ENCODE results near the gene MEF2C. TPM values are rescaled to one million over a fixed set of nuclear protein-coding genes. Genes with fewer than 3 reads are reported as not detected.

The MEF2C gene
- total RNA-seq, 1 experiment from 2014 or later, result 1.7 TPM

DNA sequence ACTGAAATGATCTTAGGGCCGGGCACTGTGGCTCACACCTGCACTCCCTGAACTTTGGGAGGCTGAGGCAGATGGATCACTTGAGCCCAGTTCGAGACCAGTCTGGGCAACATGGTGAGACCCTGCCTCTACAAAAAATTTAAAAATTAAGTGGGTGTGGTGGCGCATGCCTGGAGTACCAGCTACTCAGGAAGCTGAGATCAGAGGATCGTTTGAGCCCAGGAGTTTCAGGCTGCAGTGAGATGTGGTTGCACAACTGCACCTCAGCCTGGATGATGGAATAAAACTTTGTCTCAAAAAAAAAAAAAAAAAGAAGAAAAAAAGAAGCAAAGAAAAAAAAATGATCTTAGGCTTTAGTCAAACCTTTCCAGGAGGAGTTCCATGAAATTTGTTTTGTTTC, 41.8 kb downstream of the MEF2C start:
- TF ChIP-seq RORB (CRISPR knock-in tag; IDR thresholded peaks at IDR 0.05), result no peak
- no peak for TF ChIP-seq ZNF317 (CRISPR knock-in tag; IDR thresholded peaks at IDR 0.05; ENCODE audit: borderline replicate concordance, low read depth)
- no peak for TF ChIP-seq CREB1 (CRISPR knock-in tag; IDR thresholded peaks at IDR 0.05)
- TF ChIP-seq, protein P1, sequence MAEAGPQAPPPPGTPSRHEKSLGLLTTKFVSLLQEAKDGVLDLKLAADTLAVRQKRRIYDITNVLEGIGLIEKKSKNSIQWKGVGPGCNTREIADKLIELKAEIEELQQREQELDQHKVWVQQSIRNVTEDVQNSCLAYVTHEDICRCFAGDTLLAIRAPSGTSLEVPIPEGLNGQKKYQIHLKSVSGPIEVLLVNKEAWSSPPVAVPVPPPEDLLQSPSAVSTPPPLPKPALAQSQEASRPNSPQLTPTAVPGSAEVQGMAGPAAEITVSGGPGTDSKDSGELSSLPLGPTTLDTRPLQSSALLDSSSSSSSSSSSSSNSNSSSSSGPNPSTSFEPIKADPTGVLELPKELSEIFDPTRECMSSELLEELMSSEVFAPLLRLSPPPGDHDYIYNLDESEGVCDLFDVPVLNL (CRISPR knock-in tag; IDR thresholded peaks at IDR 0.05; ENCODE audit: borderline replicate concordance, low read depth), result no peak
- TF ChIP-seq, protein P2, sequence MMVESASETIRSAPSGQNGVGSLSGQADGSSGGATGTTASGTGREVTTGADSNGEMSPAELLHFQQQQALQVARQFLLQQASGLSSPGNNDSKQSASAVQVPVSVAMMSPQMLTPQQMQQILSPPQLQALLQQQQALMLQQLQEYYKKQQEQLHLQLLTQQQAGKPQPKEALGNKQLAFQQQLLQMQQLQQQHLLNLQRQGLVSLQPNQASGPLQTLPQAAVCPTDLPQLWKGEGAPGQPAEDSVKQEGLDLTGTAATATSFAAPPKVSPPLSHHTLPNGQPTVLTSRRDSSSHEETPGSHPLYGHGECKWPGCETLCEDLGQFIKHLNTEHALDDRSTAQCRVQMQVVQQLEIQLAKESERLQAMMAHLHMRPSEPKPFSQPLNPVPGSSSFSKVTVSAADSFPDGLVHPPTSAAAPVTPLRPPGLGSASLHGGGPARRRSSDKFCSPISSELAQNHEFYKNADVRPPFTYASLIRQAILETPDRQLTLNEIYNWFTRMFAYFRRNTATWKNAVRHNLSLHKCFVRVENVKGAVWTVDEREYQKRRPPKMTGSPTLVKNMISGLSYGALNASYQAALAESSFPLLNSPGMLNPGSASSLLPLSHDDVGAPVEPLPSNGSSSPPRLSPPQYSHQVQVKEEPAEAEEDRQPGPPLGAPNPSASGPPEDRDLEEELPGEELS (CRISPR knock-in tag; IDR thresholded peaks at IDR 0.05), result no peak
- TF ChIP-seq PRRX2 (CRISPR knock-in tag; IDR thresholded peaks at IDR 0.05), result no peak
- CTCF ChIA-PET, result no interaction called here
- DNase-seq (ENCODE audit: low spot score) (no peak), ATAC-seq (no peak)
- no peak overlapping the region for H3K27ac Mint-ChIP-seq
- no peaks in the 10 kb centered on the region for H3K9me3 Mint-ChIP-seq
- peaks cover 9% of the 10 kb centered on the region for H3K4me1 Mint-ChIP-seq
- H3K36me3 Mint-ChIP-seq, result no peaks in the 10 kb centered on the region
- no peaks in the 10 kb centered on the region for H3K27me3 Mint-ChIP-seq (ENCODE audit: low read depth)
- POLR2A ChIA-PET, result interaction anchor here (0.7 kb wide), 1 partner anchor 400 kb away, joined by 6 read pairs; no protein-coding TSS in a partner anchor
- H3K4me3 Mint-ChIP-seq, result no peak overlapping the region

DNA sequence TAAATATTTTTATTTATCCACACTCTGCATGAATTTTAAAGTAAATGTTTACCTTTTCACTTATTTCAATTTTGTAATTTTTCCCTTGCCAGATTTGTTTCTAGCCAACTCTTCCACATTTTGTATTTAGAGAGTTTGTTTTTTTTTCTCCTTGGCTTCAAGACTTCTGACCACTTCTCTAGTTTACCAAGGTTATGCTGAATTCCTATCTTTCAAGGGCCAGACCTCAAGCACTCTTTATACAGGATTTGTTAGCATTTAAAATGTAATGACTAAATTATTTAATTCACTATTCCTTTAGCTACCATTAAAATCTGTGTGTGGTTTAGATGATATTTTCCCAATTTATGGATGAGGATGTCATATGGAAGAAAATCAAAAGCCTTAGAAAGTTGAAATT, 42.5 kb downstream of the MEF2C start:
- H3K4me3 Mint-ChIP-seq, result no peak overlapping the region
- ATAC-seq (no peak), DNase-seq (ENCODE audit: low spot score) (no peak)
- POLR2A ChIA-PET, result no interaction called here
- H3K9me3 Mint-ChIP-seq, result no peaks in the 10 kb centered on the region
- H3K36me3 Mint-ChIP-seq, result no peaks in the 10 kb centered on the region
- CTCF ChIA-PET, result no interaction called here
- peak overlapping the region; percentile 24; the same call in 1 of the 2 replicates for H3K27ac Mint-ChIP-seq
- no peak for TF ChIP-seq EMX1 (CRISPR knock-in tag; IDR thresholded peaks at IDR 0.05)
- TF ChIP-seq NR3C1 (CRISPR knock-in tag; conservative IDR thresholded peaks at IDR 0.05; ENCODE audit: low read depth), result no peak
- TF ChIP-seq, protein P3, sequence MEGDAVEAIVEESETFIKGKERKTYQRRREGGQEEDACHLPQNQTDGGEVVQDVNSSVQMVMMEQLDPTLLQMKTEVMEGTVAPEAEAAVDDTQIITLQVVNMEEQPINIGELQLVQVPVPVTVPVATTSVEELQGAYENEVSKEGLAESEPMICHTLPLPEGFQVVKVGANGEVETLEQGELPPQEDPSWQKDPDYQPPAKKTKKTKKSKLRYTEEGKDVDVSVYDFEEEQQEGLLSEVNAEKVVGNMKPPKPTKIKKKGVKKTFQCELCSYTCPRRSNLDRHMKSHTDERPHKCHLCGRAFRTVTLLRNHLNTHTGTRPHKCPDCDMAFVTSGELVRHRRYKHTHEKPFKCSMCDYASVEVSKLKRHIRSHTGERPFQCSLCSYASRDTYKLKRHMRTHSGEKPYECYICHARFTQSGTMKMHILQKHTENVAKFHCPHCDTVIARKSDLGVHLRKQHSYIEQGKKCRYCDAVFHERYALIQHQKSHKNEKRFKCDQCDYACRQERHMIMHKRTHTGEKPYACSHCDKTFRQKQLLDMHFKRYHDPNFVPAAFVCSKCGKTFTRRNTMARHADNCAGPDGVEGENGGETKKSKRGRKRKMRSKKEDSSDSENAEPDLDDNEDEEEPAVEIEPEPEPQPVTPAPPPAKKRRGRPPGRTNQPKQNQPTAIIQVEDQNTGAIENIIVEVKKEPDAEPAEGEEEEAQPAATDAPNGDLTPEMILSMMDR (IDR thresholded peaks at IDR 0.05), result no peak
- no peak for TF ChIP-seq ZNF423 (CRISPR knock-in tag; IDR thresholded peaks at IDR 0.05)
- no peak for TF ChIP-seq NR1H2 (CRISPR knock-in tag; IDR thresholded peaks at IDR 0.05)
- TF ChIP-seq, protein P4, sequence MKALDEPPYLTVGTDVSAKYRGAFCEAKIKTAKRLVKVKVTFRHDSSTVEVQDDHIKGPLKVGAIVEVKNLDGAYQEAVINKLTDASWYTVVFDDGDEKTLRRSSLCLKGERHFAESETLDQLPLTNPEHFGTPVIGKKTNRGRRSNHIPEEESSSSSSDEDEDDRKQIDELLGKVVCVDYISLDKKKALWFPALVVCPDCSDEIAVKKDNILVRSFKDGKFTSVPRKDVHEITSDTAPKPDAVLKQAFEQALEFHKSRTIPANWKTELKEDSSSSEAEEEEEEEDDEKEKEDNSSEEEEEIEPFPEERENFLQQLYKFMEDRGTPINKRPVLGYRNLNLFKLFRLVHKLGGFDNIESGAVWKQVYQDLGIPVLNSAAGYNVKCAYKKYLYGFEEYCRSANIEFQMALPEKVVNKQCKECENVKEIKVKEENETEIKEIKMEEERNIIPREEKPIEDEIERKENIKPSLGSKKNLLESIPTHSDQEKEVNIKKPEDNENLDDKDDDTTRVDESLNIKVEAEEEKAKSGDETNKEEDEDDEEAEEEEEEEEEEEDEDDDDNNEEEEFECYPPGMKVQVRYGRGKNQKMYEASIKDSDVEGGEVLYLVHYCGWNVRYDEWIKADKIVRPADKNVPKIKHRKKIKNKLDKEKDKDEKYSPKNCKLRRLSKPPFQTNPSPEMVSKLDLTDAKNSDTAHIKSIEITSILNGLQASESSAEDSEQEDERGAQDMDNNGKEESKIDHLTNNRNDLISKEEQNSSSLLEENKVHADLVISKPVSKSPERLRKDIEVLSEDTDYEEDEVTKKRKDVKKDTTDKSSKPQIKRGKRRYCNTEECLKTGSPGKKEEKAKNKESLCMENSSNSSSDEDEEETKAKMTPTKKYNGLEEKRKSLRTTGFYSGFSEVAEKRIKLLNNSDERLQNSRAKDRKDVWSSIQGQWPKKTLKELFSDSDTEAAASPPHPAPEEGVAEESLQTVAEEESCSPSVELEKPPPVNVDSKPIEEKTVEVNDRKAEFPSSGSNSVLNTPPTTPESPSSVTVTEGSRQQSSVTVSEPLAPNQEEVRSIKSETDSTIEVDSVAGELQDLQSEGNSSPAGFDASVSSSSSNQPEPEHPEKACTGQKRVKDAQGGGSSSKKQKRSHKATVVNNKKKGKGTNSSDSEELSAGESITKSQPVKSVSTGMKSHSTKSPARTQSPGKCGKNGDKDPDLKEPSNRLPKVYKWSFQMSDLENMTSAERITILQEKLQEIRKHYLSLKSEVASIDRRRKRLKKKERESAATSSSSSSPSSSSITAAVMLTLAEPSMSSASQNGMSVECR (CRISPR knock-in tag; IDR thresholded peaks at IDR 0.05; ENCODE audit: borderline replicate concordance), result no peak
- TF ChIP-seq JAZF1 (CRISPR knock-in tag; IDR thresholded peaks at IDR 0.05), result no peak
- no peak for TF ChIP-seq MXD4 (CRISPR knock-in tag; IDR thresholded peaks at IDR 0.05; ENCODE audit: borderline replicate concordance)
- TF ChIP-seq RELA (CRISPR knock-in tag; IDR thresholded peaks at IDR 0.05; ENCODE audit: borderline replicate concordance), result no peak
- no peaks in the 10 kb centered on the region for H3K27me3 Mint-ChIP-seq (ENCODE audit: low read depth)
- peaks cover 10% of the 10 kb centered on the region for H3K4me1 Mint-ChIP-seq
